Measurements from ENCODE around the gene OR4D9.
"Not testable (repeated sequence)": the region's sequence is repeated elsewhere in the genome, so short reads cannot be mapped to it uniquely, and the experiment has no call there.

The OR4D9 gene

GRCh38 chr11:59510941-59511589 is at the start of gene OR4D9:
OR4D9 (plus strand) TSS chr11:59511539; CDS start chr11:59514913, 3,374 bp downstream.
- no peak for DNase-seq

- no peak for DNase-seq
Observed at GRCh38 chr11:59463190-59463641, 48.1 kb upstream of the OR4D9 start.

- no peak for DNase-seq
Observed at GRCh38 chr11:59473015-59473414, 38.3 kb upstream of the OR4D9 start, which contains the start of gene OR4D10. OR4D10 (plus strand) TSS chr11:59473315; CDS start chr11:59477430, 4,115 bp downstream.

- no peak for DNase-seq
Observed at GRCh38 chr11:59475176-59475575, 36.2 kb upstream of the OR4D9 start.

GRCh38 chr11:59479906-59480305 is 31.4 kb upstream of the OR4D9 start:
- DNase-seq = no peak

- no peak for DNase-seq
Observed at GRCh38 chr11:59480359-59480758, 31.0 kb upstream of the OR4D9 start.

GRCh38 chr11:59501931-59502330 is 9.4 kb upstream of the OR4D9 start:
- no peak for DNase-seq

- DNase-seq = no peak
Observed at GRCh38 chr11:59503276-59503675, 8.1 kb upstream of the OR4D9 start, which contains the start of gene OR4D11. OR4D11 (plus strand) TSS chr11:59503576; CDS start chr11:59503576, 0 bp downstream.

- DNase-seq = no peak
Observed at GRCh38 chr11:59511675-59512074, 336 bp downstream of the OR4D9 start.

- not testable (repeated sequence) for DNase-seq
Observed at GRCh38 chr11:59520139-59520538, 8.8 kb downstream of the OR4D9 start.

GRCh38 chr11:59520741-59521140 is 9.4 kb downstream of the OR4D9 start:
- DNase-seq = no peak

- DNase-seq = no peak
Observed at GRCh38 chr11:59523541-59523940, 12.2 kb downstream of the OR4D9 start.

GRCh38 chr11:59528711-59529110 is 17.4 kb downstream of the OR4D9 start:
- DNase-seq = no peak

GRCh38 chr11:59532620-59533019 is 21.3 kb downstream of the OR4D9 start:
- no peak for DNase-seq

GRCh38 chr11:59534676-59535075 is 23.3 kb downstream of the OR4D9 start:
- no peak for DNase-seq

- DNase-seq = no peak
Observed at GRCh38 chr11:59542142-59542810, 30.9 kb downstream of the OR4D9 start.

GRCh38 chr11:59543713-59544112 is 32.4 kb downstream of the OR4D9 start:
- DNase-seq = not testable (repeated sequence)

- no peak for DNase-seq
Observed at GRCh38 chr11:59544869-59545178, 33.5 kb downstream of the OR4D9 start.

- no peak for DNase-seq
Observed at GRCh38 chr11:59545179-59546020, 34.1 kb downstream of the OR4D9 start.

GRCh38 chr11:59547605-59548308 is 36.4 kb downstream of the OR4D9 start:
- not testable (repeated sequence) for DNase-seq

GRCh38 chr11:59548309-59548656 is 36.9 kb downstream of the OR4D9 start:
- no peak for DNase-seq

GRCh38 chr11:59550368-59550841 is 39.1 kb downstream of the OR4D9 start:
- peak; percentile 74 for DNase-seq
